CD4-positive, alpha-beta memory T cell (primary cell): ENCODE data around the gene ANKRD30A. TPM values are rescaled to one million over a fixed set of nuclear protein-coding genes. Genes with fewer than 3 reads are reported as not detected.
"Not testable (repeated sequence)": the region's sequence is repeated elsewhere in the genome, so short reads cannot be mapped to it uniquely, and the experiment has no call there.

ENCODE experiments used
- CTCF ChIA-PET: fragments of 350-600 bp; sonication (Branson Sonifier 250); formaldehyde crosslinking; loops from one replicate; lab custom pipeline; 2021; ENCODE audit warnings: inconsistent platforms; ENCODE audit not compliant: partially characterized antibody; lab: Charles Lee
- POLR2A ChIA-PET: fragments of 350-600 bp; sonication (Branson Sonifier 250); formaldehyde crosslinking; loops from one replicate; lab custom pipeline; 2021; ENCODE audit not compliant: partially characterized antibody; lab: Charles Lee
- DNase-seq, 5 donors: peaks; one replicate each; pipeline versions ENCODE4 v3.0.0 to v3.0.0-alpha.2; 2020 to 2022; ENCODE audit warnings: mixed read lengths in 1 of 5
- H3K27ac ChIP-seq: one replicate; pipeline ENCODE4 v1.7.0; 2013; ENCODE audit warnings: low read depth, low read length
- H3K27me3 ChIP-seq: 2 replicates; pipeline ENCODE4 v1.7.0; 2013; ENCODE audit warnings: mild to moderate bottlenecking, low read length, moderate library complexity; ENCODE audit not compliant: insufficient read depth
- H3K36me3 ChIP-seq: 2 replicates; pipeline ENCODE4 v1.7.0; 2013; ENCODE audit warnings: mild to moderate bottlenecking, low read length, moderate library complexity; ENCODE audit not compliant: insufficient read depth
- H3K4me1 ChIP-seq: 2 replicates; pipeline ENCODE4 v1.7.0; 2013; ENCODE audit warnings: mild to moderate bottlenecking, low read length, moderate library complexity; ENCODE audit not compliant: insufficient read depth
- H3K4me3 ChIP-seq, 2 donors: one replicate each; pipeline ENCODE4 v1.7.0; 2013; ENCODE audit warnings: low read length in 2 of 2, mild to moderate bottlenecking in 1 of 2
- H3K9me3 ChIP-seq, 2 donors: one replicate each; pipeline ENCODE4 v1.7.0; 2013; ENCODE audit warnings: low read length in 2 of 2, control low read depth in 1 of 2; ENCODE audit not compliant: control insufficient read depth in 1 of 2
- H3K27ac Mint-ChIP-seq, 7 donors: one replicate each; pipeline ENCODE4 v1.8.0; 2020 to 2021; ENCODE audit warnings: mixed read lengths in 7 of 7, mild to moderate bottlenecking in 6 of 7, inconsistent platforms in 3 of 7, moderate library complexity in 3 of 7
- H3K27me3 Mint-ChIP-seq, 2 donors: one replicate each; pipeline ENCODE4 v1.8.0; 2020 to 2021; ENCODE audit warnings: mixed read lengths in 2 of 2
- H3K36me3 Mint-ChIP-seq, 2 donors: one replicate each; pipeline ENCODE4 v1.8.0; 2020 to 2021; ENCODE audit warnings: mixed read lengths in 2 of 2, inconsistent platforms in 1 of 2, mild to moderate bottlenecking in 1 of 2
- H3K4me1 Mint-ChIP-seq, 4 donors: one replicate each; pipeline ENCODE4 v1.8.0; 2020 to 2021; ENCODE audit warnings: mixed read lengths in 4 of 4, mild to moderate bottlenecking in 1 of 4
- H3K4me3 Mint-ChIP-seq, 8 donors: one replicate each; pipeline ENCODE4 v1.8.0; 2020 to 2021; ENCODE audit warnings: mixed read lengths in 8 of 8, mild to moderate bottlenecking in 7 of 8, moderate library complexity in 6 of 8, inconsistent platforms in 3 of 8
- H3K9me3 Mint-ChIP-seq, 8 donors: one replicate each; pipeline ENCODE4 v1.8.0; 2020 to 2021; ENCODE audit warnings: mixed read lengths in 8 of 8, mild to moderate bottlenecking in 5 of 8, inconsistent platforms in 3 of 8, moderate library complexity in 1 of 8
- intact Hi-C: fragments of 100-400 bp; cut with micrococcal nuclease; formaldehyde crosslinking; loops from one replicate; pipeline ENCODE4 v1.15.1; 2023
- polyA plus RNA-seq, 2 donors: library from polyadenylated mRNA; unstranded; fragments of 300-500 nt; fragmentation: Illumina TruSeq; gene quantifications; one replicate each; pipeline ENCODE4 v1.2.3, GENCODE V29; 2021
- total RNA-seq, 2 experiments: library from RNA; stranded (reverse); gene quantifications; one replicate each; pipeline ENCODE4 v1.2.3, GENCODE V29; 2021

Gene ANKRD30A
- total and polyA plus RNA-seq, 4 experiments from 2014 or later: not detected

GRCh38 chr10:37125921-37126320 lies 523 bp downstream of the ANKRD30A start:
- H3K27me3 ChIP-seq: no peaks in the 10 kb centered on the region
- intact Hi-C loops: no loop called here
- Mint-ChIP-seq H3K36me3 (no peaks in the 10 kb centered on the region), H3K4me1 (no peaks in the 10 kb centered on the region), H3K4me3 (no peak overlapping the region), H3K9me3 (peaks cover 0 to 15% (median 6%) of the 10 kb centered on the region in 8 donors), H3K27ac (no peak overlapping the region), H3K27me3 (no peaks in the 10 kb centered on the region)
- no peak overlapping the region for H3K27ac ChIP-seq
- H3K9me3 ChIP-seq: no peaks in the 10 kb centered on the region
- no peaks in the 10 kb centered on the region for H3K4me1 ChIP-seq
- H3K4me3 ChIP-seq: no peak overlapping the region
- DNase-seq: no peak
- no peaks in the 10 kb centered on the region for H3K36me3 ChIP-seq
- CTCF ChIA-PET: no interaction called here
- POLR2A ChIA-PET: no interaction called here

- Mint-ChIP-seq H3K9me3 (peaks cover 3 to 22% (median 7%) of the 10 kb centered on the region in 8 donors), H3K27me3 (no peaks in the 10 kb centered on the region), H3K27ac (no peak overlapping the region), H3K4me3 (no peak overlapping the region), H3K36me3 (no peaks in the 10 kb centered on the region), H3K4me1 (no peaks in the 10 kb centered on the region)
- H3K27ac ChIP-seq: no peak overlapping the region
- no peaks in the 10 kb centered on the region for H3K9me3 ChIP-seq
- H3K27me3 ChIP-seq: no peaks in the 10 kb centered on the region
- H3K4me1 ChIP-seq: no peaks in the 10 kb centered on the region
- no peak for DNase-seq
- ChIA-PET POLR2A (no interaction called here), CTCF (no interaction called here)
- no peak overlapping the region for H3K4me3 ChIP-seq
- intact Hi-C loops: no loop called here
- no peaks in the 10 kb centered on the region for H3K36me3 ChIP-seq
Observed at GRCh38 chr10:37146443-37146842, 21.0 kb downstream of the ANKRD30A start.

DNA sequence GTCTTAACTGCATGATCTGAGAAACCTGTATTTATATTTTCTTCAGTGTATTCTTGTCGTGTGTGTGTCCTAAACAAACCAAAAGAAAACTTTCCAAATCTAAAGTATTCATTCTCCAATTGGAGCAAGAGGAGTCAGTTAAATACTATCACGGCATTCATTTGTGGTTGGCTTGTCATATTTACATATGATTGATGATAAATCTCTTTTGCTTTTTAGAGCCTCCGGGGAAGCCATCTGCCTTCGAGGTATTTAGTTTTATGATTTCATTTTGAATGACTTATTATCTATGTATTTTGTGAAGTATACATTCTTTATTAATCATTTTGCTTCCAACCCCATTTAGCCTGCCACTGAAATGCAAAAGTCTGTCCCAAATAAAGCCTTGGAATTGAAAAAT lies 37.0 kb downstream of the ANKRD30A start:
- H3K27ac Mint-ChIP-seq, H3K36me3 ChIP-seq, H3K36me3 Mint-ChIP-seq, intact Hi-C loops, CTCF ChIA-PET, H3K4me1 Mint-ChIP-seq, H3K9me3 ChIP-seq, H3K9me3 Mint-ChIP-seq, POLR2A ChIA-PET, H3K27ac ChIP-seq, H3K27me3 ChIP-seq, H3K4me1 ChIP-seq, H3K4me3 Mint-ChIP-seq, H3K4me3 ChIP-seq, DNase-seq, H3K27me3 Mint-ChIP-seq: not testable (repeated sequence)

DNA sequence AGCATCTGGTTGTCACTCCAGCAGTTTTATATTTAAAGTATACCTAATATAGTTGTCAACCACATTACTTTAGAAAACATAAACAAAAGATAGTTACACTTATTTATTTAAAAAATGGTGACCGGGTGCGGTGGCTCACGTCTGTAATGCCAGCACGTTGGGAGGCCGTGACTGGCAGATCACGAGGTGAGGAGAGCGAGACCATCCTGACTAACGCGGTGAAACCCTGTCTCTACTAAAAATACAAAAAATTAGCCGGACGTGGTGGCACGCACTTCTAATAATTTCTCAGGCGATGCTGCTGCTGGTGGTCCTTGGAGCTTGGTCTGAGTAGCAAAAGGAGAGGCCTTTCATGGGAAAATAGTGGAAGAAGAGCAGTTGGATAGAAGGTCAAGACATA lies 46.5 kb downstream of the ANKRD30A start:
- H3K27ac Mint-ChIP-seq, H3K9me3 ChIP-seq, POLR2A ChIA-PET, H3K36me3 ChIP-seq, H3K4me3 Mint-ChIP-seq, H3K27me3 Mint-ChIP-seq, H3K4me1 ChIP-seq, H3K27ac ChIP-seq, DNase-seq, H3K4me3 ChIP-seq, H3K4me1 Mint-ChIP-seq, H3K27me3 ChIP-seq, intact Hi-C loops, H3K9me3 Mint-ChIP-seq, CTCF ChIA-PET, H3K36me3 Mint-ChIP-seq: not testable (repeated sequence)

GRCh38 chr10:37178296-37178695 lies 52.9 kb downstream of the ANKRD30A start:
- H3K36me3 ChIP-seq, H3K4me3 ChIP-seq, H3K27ac Mint-ChIP-seq, H3K27me3 ChIP-seq, H3K9me3 ChIP-seq, H3K4me3 Mint-ChIP-seq, DNase-seq, CTCF ChIA-PET, H3K4me1 ChIP-seq, H3K27ac ChIP-seq, H3K4me1 Mint-ChIP-seq, H3K9me3 Mint-ChIP-seq, H3K27me3 Mint-ChIP-seq, H3K36me3 Mint-ChIP-seq, intact Hi-C loops, POLR2A ChIA-PET: not testable (repeated sequence)

DNA sequence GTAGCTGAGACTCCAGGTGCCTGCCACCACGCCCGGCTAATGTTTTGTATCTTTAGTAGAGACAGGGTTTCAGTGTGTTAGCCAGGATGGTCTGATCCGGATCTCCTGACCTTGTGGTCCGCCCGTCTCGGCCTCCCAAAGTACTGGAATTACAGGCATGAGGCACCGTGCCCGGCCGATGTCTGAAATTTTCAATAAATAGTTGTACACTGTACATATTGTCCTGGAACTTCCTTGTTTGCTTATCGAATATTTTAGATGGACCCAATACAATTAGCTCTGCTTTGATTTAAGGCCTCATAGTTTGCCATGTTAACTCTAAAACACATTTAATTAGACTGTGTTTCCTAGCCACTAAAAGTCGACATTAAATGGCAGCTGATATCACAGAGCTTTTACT lies 57.3 kb downstream of the ANKRD30A start:
- CTCF ChIA-PET, H3K9me3 Mint-ChIP-seq, H3K4me3 ChIP-seq, H3K4me3 Mint-ChIP-seq, H3K9me3 ChIP-seq, POLR2A ChIA-PET, H3K27ac ChIP-seq, H3K4me1 Mint-ChIP-seq, H3K27me3 Mint-ChIP-seq, H3K4me1 ChIP-seq, H3K27ac Mint-ChIP-seq, DNase-seq, H3K27me3 ChIP-seq, intact Hi-C loops, H3K36me3 Mint-ChIP-seq, H3K36me3 ChIP-seq: not testable (repeated sequence)

- Histone ChIP-seq H3K27me3 (no peaks in the 10 kb centered on the region), H3K4me1 (no peaks in the 10 kb centered on the region), H3K27ac (no peak overlapping the region), H3K9me3 (no peaks in the 10 kb centered on the region), H3K36me3 (no peaks in the 10 kb centered on the region), H3K4me3 (no peak overlapping the region)
- H3K36me3 Mint-ChIP-seq: no peaks in the 10 kb centered on the region
- no peak overlapping the region for H3K4me3 Mint-ChIP-seq
- no peak overlapping the region for H3K27ac Mint-ChIP-seq
- intact Hi-C loops: no loop called here
- no peaks in the 10 kb centered on the region for H3K4me1 Mint-ChIP-seq
- no peak for DNase-seq
- H3K27me3 Mint-ChIP-seq: no peaks in the 10 kb centered on the region
- H3K9me3 Mint-ChIP-seq: peaks cover 7 to 37% (median 20%) of the 10 kb centered on the region in 8 donors
- CTCF ChIA-PET: no interaction called here
- POLR2A ChIA-PET: no interaction called here
Observed at GRCh38 chr10:37206132-37206531, 80.7 kb downstream of the ANKRD30A start.

- intact Hi-C loops: no loop called here
- no peak overlapping the region for H3K4me3 Mint-ChIP-seq
- H3K27ac Mint-ChIP-seq: no peak overlapping the region
- ChIA-PET POLR2A (no interaction called here), CTCF (no interaction called here)
- no peaks in the 10 kb centered on the region for H3K4me1 ChIP-seq
- H3K36me3 Mint-ChIP-seq: no peaks in the 10 kb centered on the region
- H3K27me3 Mint-ChIP-seq: no peaks in the 10 kb centered on the region
- H3K27ac ChIP-seq: no peak overlapping the region
- peaks cover 0 to 7% (median 3%) of the 10 kb centered on the region in 8 donors for H3K9me3 Mint-ChIP-seq
- H3K4me1 Mint-ChIP-seq: no peaks in the 10 kb centered on the region
- H3K4me3 ChIP-seq: no peak overlapping the region
- H3K27me3 ChIP-seq: no peaks in the 10 kb centered on the region
- DNase-seq: no peak
- H3K9me3 ChIP-seq: no peaks in the 10 kb centered on the region
- no peaks in the 10 kb centered on the region for H3K36me3 ChIP-seq
Observed at GRCh38 chr10:37220866-37221265, 95.5 kb downstream of the ANKRD30A start.
